Activated CD4-positive, alpha-beta T cell treated with anti-CD3 and anti-CD28 coated beads for 24 hours (primary cell): ENCODE data around the gene IL13.
"Not testable (repeated sequence)": the region's sequence is repeated elsewhere in the genome, so short reads cannot be mapped to it uniquely, and the experiment has no call there.

Source experiments
- DNase-seq, 2 donors: peaks; one replicate each; pipeline ENCODE4 v3.0.0-alpha.2; 2020; ENCODE audit warnings: low read depth in 2 of 2

The IL13 gene

GRCh38 chr5:132688536-132689339 is 30.8 kb downstream of the IL13 start:
- no peak for DNase-seq

- DNase-seq, result no peak
These were observed 31.5 kb downstream of the IL13 start for GRCh38 chr5:132689513-132689912.

DNA sequence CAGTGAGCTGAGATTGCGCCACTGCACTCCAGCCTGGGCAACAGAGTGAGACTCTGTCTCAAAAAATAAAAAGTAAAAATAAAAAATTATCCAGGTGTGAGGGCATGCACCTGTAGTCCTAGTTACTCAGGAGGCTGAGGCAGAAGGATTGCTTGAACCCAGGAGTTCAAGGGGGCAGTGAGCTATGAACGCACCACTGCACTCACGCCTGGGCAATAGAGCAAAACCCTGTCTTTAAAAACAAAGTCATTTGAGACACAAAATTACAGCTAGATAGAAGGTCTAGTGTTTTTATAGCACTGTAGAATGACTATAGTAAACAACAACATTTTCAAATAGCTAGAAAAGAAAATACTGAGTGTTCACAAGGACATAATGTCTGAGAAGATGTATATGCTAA is 32.2 kb downstream of the IL13 start:
- DNase-seq, result no peak

- not testable (repeated sequence) for DNase-seq
These were observed 34.0 kb downstream of the IL13 start for GRCh38 chr5:132691755-132692631.

DNA sequence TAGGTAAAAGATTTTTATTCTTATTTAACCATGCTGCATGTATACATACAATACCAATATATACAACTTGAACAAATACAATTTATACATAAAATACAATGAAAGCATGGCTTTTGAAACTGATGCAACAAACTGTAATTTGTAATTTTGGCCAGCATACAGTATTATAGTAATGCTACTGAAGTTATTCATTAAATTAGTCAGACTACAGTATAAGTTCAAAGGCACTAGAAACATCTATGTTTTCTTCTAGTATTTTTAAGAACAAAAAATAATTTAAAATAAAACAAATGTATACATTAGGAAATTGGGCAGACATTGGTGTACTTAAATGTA is 34.6 kb downstream of the IL13 start:
- DNase-seq, result no peak

- no peak for DNase-seq
These were observed 38.0 kb downstream of the IL13 start for GRCh38 chr5:132695956-132696355.

DNA sequence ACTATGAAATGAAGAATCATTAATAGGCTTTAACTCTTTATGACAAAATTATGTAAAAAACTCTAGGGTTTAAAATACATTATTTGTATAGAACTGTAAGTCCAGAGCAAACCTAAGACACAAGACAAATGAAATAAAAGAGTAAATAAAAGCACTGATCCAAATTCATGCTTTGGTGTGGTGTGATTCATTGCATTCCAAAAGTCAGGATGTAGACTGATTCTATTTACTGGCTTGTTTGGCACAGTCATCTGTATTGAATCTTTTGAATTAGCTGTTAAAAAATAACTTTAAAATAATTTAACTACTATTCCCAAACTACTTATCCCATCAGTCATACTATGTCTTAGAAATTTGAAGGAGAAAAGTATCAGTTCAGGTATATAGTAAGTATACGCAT is 46.9 kb downstream of the IL13 start:
- no peak for DNase-seq

DNA sequence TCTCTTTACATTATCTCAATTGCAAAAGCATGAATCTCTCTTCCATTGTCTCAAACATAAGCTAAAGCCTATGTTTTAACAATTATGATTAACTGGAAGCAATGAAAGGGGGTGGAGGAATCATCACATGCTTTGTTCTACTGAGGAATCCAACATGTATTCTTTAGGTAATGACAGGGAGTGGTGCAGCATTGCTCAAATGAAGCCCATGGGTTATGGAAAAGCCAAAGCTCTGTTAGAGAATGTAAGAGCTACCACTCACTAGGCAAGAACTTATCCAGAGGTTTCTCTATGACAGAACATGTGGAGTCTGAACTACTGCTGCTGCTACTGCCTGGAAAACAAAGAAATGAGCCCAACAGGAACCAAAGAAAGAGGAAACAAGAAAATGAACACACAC is 50.7 kb downstream of the IL13 start:
- DNase-seq, result no peak
